GM19372 (cell line): ENCODE measurements around the gene TRABD2A.
A peak's percentile ranks its signal among the peaks of the same experiment; 100 is the strongest.
"Not testable (repeated sequence)": the region's sequence is repeated elsewhere in the genome, so short reads cannot be mapped to it uniquely, and the experiment has no call there.

Source experiments
- ATAC-seq: cut with Tn5 transposase; IDR thresholded peaks from one replicate; pipeline ENCODE4 v1.9.1; 2021; ENCODE audit warnings: mild to moderate bottlenecking, low read depth, moderate library complexity; ENCODE audit not compliant: unreplicated experiment

Gene TRABD2A

DNA sequence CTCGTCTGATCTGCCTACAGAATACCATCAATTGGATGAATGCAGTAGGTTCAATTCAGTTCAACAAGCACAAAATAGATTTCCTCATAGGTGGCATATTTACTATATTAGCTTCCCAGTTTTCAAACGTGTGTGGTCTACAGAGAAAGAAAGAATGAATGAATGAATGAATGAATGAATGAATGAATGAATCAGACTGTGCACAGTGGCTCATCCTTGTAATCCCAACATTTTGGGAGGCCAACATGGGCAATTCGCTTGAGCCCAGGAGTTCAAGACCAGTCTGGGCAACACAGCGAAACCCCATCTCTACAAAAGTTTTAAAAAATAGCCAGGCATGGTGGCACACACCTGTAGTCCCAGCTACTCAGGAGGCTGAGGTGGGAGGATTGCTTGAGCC is 94.9 kb downstream of the TRABD2A start:
- no peak for ATAC-seq

GRCh38 chr2:84782717-84783442 is 98.0 kb downstream of the TRABD2A start:
- ATAC-seq, result no peak

DNA sequence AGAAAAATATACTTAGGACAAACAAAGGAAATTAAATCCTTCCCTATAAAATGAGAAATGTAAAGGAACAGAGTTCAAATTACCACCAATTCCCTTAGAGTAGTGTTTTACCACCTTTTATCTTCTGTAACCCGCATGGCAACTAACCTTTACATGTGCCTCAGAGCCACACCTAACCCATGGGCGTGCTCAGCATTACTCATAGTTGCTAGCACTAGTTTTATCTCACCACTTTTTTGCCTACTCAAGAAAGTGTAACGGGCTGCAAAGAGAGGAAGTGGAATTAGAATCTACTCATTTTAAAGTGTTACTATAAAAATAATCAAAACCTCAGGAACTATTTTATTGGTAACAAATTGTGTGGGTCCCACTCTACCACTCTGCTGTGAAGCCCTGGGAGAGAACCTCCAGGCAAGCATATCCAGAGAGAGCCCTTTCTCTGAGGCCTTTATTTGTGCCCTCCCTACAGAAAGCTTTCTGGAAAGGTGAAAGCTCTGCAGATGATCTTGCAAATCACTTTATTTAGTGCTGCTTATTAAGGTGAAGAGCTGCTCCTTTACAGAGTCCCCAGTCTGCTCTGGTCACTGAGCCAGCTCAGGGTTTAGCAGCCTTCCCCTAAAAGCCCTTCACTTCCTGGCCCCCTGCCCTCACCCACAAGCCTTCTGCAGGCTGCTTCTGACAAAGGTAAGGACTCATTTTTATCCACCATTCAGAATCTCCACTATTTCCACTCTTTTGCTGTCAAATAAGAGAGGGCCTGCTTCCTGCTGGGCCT is 98.8 kb downstream of the TRABD2A start:
- peak; percentile 65 for ATAC-seq

DNA sequence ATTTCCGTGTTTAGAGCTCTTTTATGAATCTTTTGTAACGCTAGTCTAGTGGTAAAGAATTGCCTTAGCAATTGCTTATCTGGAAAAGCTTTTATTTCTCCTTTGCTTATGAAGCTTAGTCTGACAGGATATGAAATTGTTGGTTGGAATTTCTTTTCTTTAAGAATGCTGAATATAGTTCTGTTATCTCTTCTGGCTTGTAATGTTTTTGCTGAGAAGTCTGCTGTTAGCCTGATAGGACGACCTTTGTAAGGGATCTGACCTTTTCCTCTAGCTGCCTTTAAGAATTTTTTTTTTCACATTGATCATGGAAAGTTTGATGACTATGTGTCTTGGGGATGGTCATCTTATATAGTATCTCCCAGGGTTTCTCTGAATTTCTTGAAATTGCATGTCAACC is 101.1 kb downstream of the TRABD2A start:
- no peak for ATAC-seq

DNA sequence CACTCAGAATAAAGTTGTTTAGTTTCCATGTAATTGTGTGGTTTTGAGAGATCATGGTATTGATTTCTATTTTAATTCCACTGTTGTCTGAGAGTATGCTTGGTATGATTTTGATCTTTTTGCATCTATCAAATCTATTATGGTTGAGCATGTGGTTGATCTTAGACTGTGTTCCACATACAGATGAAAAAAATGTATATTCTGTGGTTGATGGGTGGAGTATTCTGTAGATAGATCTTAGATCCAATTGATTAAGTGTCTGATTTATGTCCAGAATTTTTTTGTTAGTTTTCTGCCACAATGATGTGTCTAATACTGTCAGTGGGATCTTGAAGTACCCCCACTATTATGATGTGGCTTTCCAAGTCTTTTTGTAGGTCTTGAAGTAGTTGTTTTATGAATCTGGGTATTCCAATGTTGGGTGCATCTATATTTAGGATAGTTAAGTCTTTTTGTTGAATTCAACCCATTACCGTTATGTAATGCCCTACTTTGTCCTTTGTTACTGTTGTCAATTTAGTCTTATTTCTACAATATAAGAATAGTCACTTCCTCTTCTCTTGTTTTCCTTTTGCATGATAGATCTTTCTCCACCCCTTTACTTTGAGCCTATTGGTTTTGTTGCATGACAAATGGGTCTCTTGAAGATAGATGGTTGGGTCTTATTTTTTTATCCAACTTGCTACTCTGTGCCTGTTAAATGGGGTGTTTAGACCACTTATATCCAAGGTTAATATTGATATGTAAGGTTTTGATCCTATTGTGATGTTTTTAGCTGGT is 101.8 kb downstream of the TRABD2A start:
- ATAC-seq, result no peak

DNA sequence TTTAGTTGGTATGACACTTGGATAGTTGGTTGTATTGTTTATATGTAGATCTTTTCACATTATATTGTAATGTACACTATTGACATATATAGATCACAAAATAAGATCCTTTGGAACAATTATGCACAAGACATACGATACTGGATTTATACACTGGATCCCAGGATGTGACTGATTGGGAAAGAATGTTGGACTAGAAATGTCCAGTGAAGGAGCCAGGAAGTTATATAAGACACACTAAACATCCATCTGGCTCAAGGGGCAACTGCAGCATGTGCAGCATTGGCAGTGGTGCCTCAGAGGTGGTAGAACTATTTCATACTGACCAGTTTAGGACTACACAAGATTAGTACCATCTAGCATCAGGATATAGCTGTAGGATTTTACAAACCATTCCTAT is 104.9 kb downstream of the TRABD2A start:
- ATAC-seq, result no peak

GRCh38 chr2:84773562-84773961 is 107.3 kb downstream of the TRABD2A start:
- not testable (repeated sequence) for ATAC-seq
